DOHH2 (cell line): ENCODE results near the gene ILDR2.
A peak's percentile ranks its signal among the peaks of the same experiment; 100 is the strongest.

ENCODE experiments used
- H3F3A ChIP-seq: fragments of 200-600 bp; sonication (generic), shearing (Covaris generic); 2 replicates; pipeline ENCODE4 v1.6.0; 2016; ENCODE audit warnings: antibody characterized with exemption, mild to moderate bottlenecking; ENCODE audit not compliant: control insufficient read depth, insufficient read depth
- H3K27ac ChIP-seq: fragments of 200-600 bp; sonication (generic); 2 replicates; pipeline ENCODE4 v1.5.1; 2014; ENCODE audit warnings: low read depth, mild to moderate bottlenecking, low read length, moderate library complexity
- H3K27me3 ChIP-seq: fragments of 200-600 bp; sonication (generic); 2 replicates; pipeline ENCODE4 v1.6.1; 2014; ENCODE audit warnings: mild to moderate bottlenecking, low read length, mixed read lengths; ENCODE audit not compliant: control insufficient read depth
- H3K36me3 ChIP-seq: fragments of 200-600 bp; sonication (generic); 2 replicates; pipeline ENCODE4 v1.6.1; 2014; ENCODE audit warnings: mild to moderate bottlenecking, low read length, moderate library complexity, mixed read lengths; ENCODE audit not compliant: control insufficient read depth
- H3K4me1 ChIP-seq: fragments of 200-600 bp; sonication (generic); 2 replicates; pipeline ENCODE4 v1.6.1; 2014; ENCODE audit warnings: mild to moderate bottlenecking, low read length, mixed read lengths; ENCODE audit not compliant: control insufficient read depth
- H3K4me2 ChIP-seq: fragments of 200-600 bp; sonication (generic); 2 replicates; pipeline ENCODE4 v1.6.0; 2014; ENCODE audit warnings: mild to moderate bottlenecking, low read length, moderate library complexity
- H3K4me3 ChIP-seq: fragments of 200-600 bp; sonication (generic); 2 replicates; pipeline ENCODE4 v1.5.1; 2014; ENCODE audit warnings: mild to moderate bottlenecking, low read length, mixed read lengths
- H3K79me2 ChIP-seq: fragments of 200-600 bp; sonication (generic); 2 replicates; pipeline ENCODE4 v1.6.1; 2014; ENCODE audit warnings: mild to moderate bottlenecking, low read length, mixed read lengths; ENCODE audit not compliant: control insufficient read depth
- H3K9me2 ChIP-seq: fragments of 200-600 bp; sonication (generic); replicated peaks from 2 replicates; pipeline ENCODE4 v1.6.1; 2014; ENCODE audit warnings: mild to moderate bottlenecking, low read length, mixed read lengths; ENCODE audit not compliant: control insufficient read depth
- H3K9me3 ChIP-seq: fragments of 200-600 bp; sonication (generic); 2 replicates; pipeline ENCODE4 v1.6.1; 2014; ENCODE audit warnings: antibody characterized with exemption, low read length, mixed read lengths; ENCODE audit not compliant: control insufficient read depth, insufficient read depth
- H4K20me1 ChIP-seq: fragments of 200-600 bp; sonication (generic); 2 replicates; pipeline ENCODE4 v1.6.0; 2014; ENCODE audit warnings: low read depth, mild to moderate bottlenecking, antibody characterized with exemption, low read length, moderate library complexity; ENCODE audit not compliant: control insufficient read depth, insufficient read depth
- CTCF ChIP-seq: fragments of 200-600 bp; sonication (generic); IDR thresholded peaks from one replicate; pipeline ENCODE4 v1.5.1; 2014; ENCODE audit warnings: antibody characterized with exemption, mild to moderate bottlenecking, low read depth, low read length; ENCODE audit not compliant: poor library complexity, severe bottlenecking
- EZH2phosphoT487 ChIP-seq: fragments of 200-600 bp; sonication (generic); IDR thresholded peaks from 2 replicates; pipeline ENCODE4 v1.6.1; 2017; ENCODE audit warnings: borderline replicate concordance, mild to moderate bottlenecking, antibody characterized with exemption, low read length, moderate library complexity, mixed read lengths

Gene ILDR2

DNA sequence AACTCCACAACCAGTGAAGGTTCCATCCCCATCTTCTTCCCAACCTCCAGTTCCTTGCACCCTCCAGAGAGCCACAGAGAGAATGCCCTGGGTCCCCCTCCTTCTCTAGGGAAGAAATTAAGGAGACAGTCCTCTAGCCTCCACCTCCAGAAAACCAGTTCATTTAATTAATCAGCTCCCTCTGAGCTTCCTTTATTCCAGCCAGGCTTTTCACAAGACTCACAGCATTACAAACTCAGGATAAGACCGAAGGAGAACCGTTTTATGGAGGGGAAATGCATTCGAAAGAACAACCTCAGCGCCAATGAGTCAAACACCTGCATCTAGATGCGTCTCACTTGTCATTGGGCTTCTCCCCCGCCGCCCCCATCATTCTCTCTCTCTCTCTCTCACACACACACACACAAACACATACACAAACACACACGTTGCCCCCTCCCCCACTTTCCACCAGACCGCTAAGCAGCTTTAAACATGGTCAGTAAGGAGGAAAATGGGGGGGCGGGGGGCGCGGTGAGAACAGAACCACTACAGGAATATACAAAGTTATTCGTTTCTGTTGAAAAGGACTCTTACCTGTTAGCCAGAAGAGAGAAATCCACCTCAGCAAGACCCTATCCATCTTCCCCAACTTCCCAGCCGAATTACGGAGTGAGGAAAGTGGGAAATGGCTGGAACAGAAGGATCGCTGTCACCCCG lies 544 bp downstream of the ILDR2 start:
- Histone ChIP-seq H3K4me1 (peaks cover 59% of the 10 kb centered on the region), H3K4me3 (peak overlapping the region; percentile 86), H3K27ac (no peak overlapping the region), H3K9me2 (no peaks in the 10 kb centered on the region), H3K27me3 (no peaks in the 10 kb centered on the region; the same call in 1 of the 2 replicates), H4K20me1 (no peaks in the 10 kb centered on the region), H3K9me3 (no peaks in the 10 kb centered on the region), H3K36me3 (no peaks in the 10 kb centered on the region), H3K79me2 (peaks cover 27% of the 10 kb centered on the region), H3F3A (peaks cover 2% of the 10 kb centered on the region; the same call in 1 of the 2 replicates), H3K4me2 (peak overlapping the region; percentile 88)
- TF ChIP-seq CTCF (no peak), EZH2phosphoT487 (no peak)

DNA sequence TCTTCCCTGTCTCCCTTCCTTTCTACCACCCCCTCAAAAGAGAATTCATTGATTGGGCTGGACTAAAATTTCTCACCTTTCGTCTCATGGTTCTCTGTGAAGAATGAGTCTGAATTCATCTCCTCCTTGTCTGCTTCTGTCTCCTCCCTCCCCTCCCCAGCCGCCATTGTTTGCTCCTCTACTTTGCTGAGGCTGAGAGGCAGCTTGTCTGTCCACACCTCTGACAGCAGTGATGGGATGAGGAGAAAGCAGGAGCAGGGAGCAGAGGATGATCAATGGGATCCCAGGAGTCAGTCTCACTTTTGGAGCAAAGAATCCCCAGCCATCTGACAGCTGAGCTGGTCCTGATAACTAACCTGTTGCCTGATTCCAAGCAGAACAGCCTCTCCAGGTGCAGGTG lies 2.5 kb downstream of the ILDR2 start:
- H3K36me3 ChIP-seq, result no peaks in the 10 kb centered on the region
- H3K4me2 ChIP-seq, result peak overlapping the region; percentile 88
- H4K20me1 ChIP-seq, result no peaks in the 10 kb centered on the region
- peaks cover 27% of the 10 kb centered on the region for H3K79me2 ChIP-seq
- TF ChIP-seq EZH2phosphoT487 (no peak), CTCF (no peak)
- no peaks in the 10 kb centered on the region; the same call in 1 of the 2 replicates for H3K27me3 ChIP-seq
- no peak overlapping the region for H3K4me3 ChIP-seq
- H3K9me2 ChIP-seq, result no peaks in the 10 kb centered on the region
- H3K4me1 ChIP-seq, result peaks cover 62% of the 10 kb centered on the region
- H3K27ac ChIP-seq, result no peak overlapping the region
- peaks cover 2% of the 10 kb centered on the region; the same call in 1 of the 2 replicates for H3F3A ChIP-seq
- H3K9me3 ChIP-seq, result no peaks in the 10 kb centered on the region

- no peak overlapping the region for H3K4me3 ChIP-seq
- H4K20me1 ChIP-seq, result no peaks in the 10 kb centered on the region
- TF ChIP-seq EZH2phosphoT487 (no peak), CTCF (no peak)
- no peaks in the 10 kb centered on the region for H3K9me3 ChIP-seq
- H3K9me2 ChIP-seq, result no peaks in the 10 kb centered on the region
- H3K4me1 ChIP-seq, result peaks cover 62% of the 10 kb centered on the region
- H3F3A ChIP-seq, result peaks cover 2% of the 10 kb centered on the region; the same call in 1 of the 2 replicates
- H3K27ac ChIP-seq, result no peak overlapping the region
- H3K36me3 ChIP-seq, result no peaks in the 10 kb centered on the region
- no peaks in the 10 kb centered on the region; the same call in 1 of the 2 replicates for H3K27me3 ChIP-seq
- H3K79me2 ChIP-seq, result peaks cover 27% of the 10 kb centered on the region
- 0 out of 2 replicates have a peak overlapping the region, but pooled peaks have one; percentile 88 for H3K4me2 ChIP-seq
These were observed 3.1 kb downstream of the ILDR2 start for GRCh38 chr1:166972193-166972592.
